Measurements from ENCODE around the gene CSF2RB.

GRCh38 chr22:36927671-36928070 is 14.2 kb downstream of the CSF2RB start:
- TF ChIP-seq CTCF (IDR thresholded peaks at IDR 0.05): no peak
- no peak for TF ChIP-seq E2F5 (CRISPR knock-in tag; IDR thresholded peaks at IDR 0.05)
- TF ChIP-seq ZNF121 (CRISPR knock-in tag; IDR thresholded peaks at IDR 0.05): no peak
- no peak for TF ChIP-seq TCF7 (CRISPR knock-in tag; IDR thresholded peaks at IDR 0.05; ENCODE audit: low read depth)
- TF ChIP-seq ERG (CRISPR knock-in tag; IDR thresholded peaks at IDR 0.05): no peak
